OCI-LY1 (cell line): ENCODE data around the gene CXorf38.

Experiments
- H2AFZ ChIP-seq: fragments of 200-600 bp; sonication (generic), shearing (Covaris generic); 2 replicates; pipeline ENCODE4 v1.6.0; 2014; ENCODE audit warnings: antibody characterized with exemption, mild to moderate bottlenecking, low read length
- H3F3A ChIP-seq: fragments of 200-600 bp; sonication (generic), shearing (Covaris generic); 2 replicates; pipeline ENCODE4 v1.6.0; 2014; ENCODE audit warnings: mild to moderate bottlenecking, antibody characterized with exemption, low read length, moderate library complexity; ENCODE audit not compliant: insufficient read depth
- H3K27ac ChIP-seq: fragments of 200-600 bp; sonication (generic); 2 replicates; pipeline ENCODE4 v1.5.1; 2014; ENCODE audit warnings: low read length, mixed run types, mild to moderate bottlenecking, low read depth; ENCODE audit not compliant: poor library complexity, severe bottlenecking
- H3K27me3 ChIP-seq: fragments of 200-600 bp; sonication (generic); 2 replicates; pipeline ENCODE4 v1.6.0; 2014; ENCODE audit warnings: antibody characterized with exemption, mild to moderate bottlenecking, low read length, moderate library complexity; ENCODE audit not compliant: insufficient read depth
- H3K36me3 ChIP-seq: fragments of 200-600 bp; sonication (generic); 2 replicates; pipeline ENCODE4 v1.6.1; 2014; ENCODE audit warnings: mild to moderate bottlenecking, antibody characterized with exemption, low read length, moderate library complexity, mixed read lengths; ENCODE audit not compliant: insufficient read depth
- H3K4me1 ChIP-seq: fragments of 200-600 bp; sonication (generic); 2 replicates; pipeline ENCODE4 v1.5.1; 2014; ENCODE audit warnings: mild to moderate bottlenecking, low read length, moderate library complexity; ENCODE audit not compliant: insufficient read depth, severe bottlenecking
- H3K4me2 ChIP-seq: fragments of 200-600 bp; sonication (generic), shearing (Covaris generic); 2 replicates; pipeline ENCODE4 v1.6.1; 2014; ENCODE audit warnings: low read length
- H3K4me3 ChIP-seq: fragments of 200-600 bp; sonication (generic); 2 replicates; pipeline ENCODE4 v1.5.1; 2014; ENCODE audit warnings: low read length, low read depth, mild to moderate bottlenecking, mixed read lengths; ENCODE audit not compliant: poor library complexity, severe bottlenecking
- H3K79me2 ChIP-seq: fragments of 200-600 bp; shearing (Covaris generic); 2 replicates; pipeline ENCODE4 v1.6.1; 2016; ENCODE audit warnings: mixed run types, low read length, mixed read lengths; ENCODE audit not compliant: insufficient read depth
- H3K9ac ChIP-seq: fragments of 200-600 bp; sonication (generic), shearing (Covaris generic); 2 replicates; pipeline ENCODE4 v1.6.1; 2014; ENCODE audit warnings: mild to moderate bottlenecking, low read length, mixed read lengths
- H3K9me2 ChIP-seq: fragments of 200-600 bp; sonication (generic), shearing (Covaris generic); 2 replicates; pipeline ENCODE4 v1.6.1; 2014; ENCODE audit warnings: low read depth, mild to moderate bottlenecking, low read length, mixed read lengths
- H3K9me3 ChIP-seq: fragments of 200-600 bp; shearing (Covaris generic); 2 replicates; pipeline ENCODE4 v1.6.1; 2014; ENCODE audit warnings: low read length, mixed read lengths
- H4K20me1 ChIP-seq: fragments of 200-600 bp; sonication (generic), shearing (Covaris generic); 2 replicates; pipeline ENCODE4 v1.6.0; 2016; ENCODE audit warnings: mild to moderate bottlenecking, low read length; ENCODE audit not compliant: insufficient read depth
- CTCF ChIP-seq: fragments of 200-600 bp; sonication (generic), shearing (Covaris generic); IDR thresholded peaks from 2 replicates; pipeline ENCODE4 v1.5.1; 2017; ENCODE audit warnings: mild to moderate bottlenecking, antibody characterized with exemption, low read length, moderate library complexity, mixed read lengths
- EZH2 ChIP-seq: fragments of 200-600 bp; sonication (generic), shearing (Covaris generic); IDR thresholded peaks from 2 replicates; pipeline ENCODE4 v1.8.0; 2017; ENCODE audit warnings: borderline replicate concordance, mixed run types, mild to moderate bottlenecking, antibody characterized with exemption, low read length, moderate library complexity, mixed read lengths

CXorf38 gene

GRCh38 chrX:40653535-40653934, 6.2 kb upstream of the CXorf38 start:
- H3K4me2 ChIP-seq, result no peak overlapping the region
- H3K4me1 ChIP-seq, result no peaks in the 10 kb centered on the region
- no peak overlapping the region for H3K9ac ChIP-seq
- no peaks in the 10 kb centered on the region for H3K9me2 ChIP-seq
- H3K27ac ChIP-seq, result no peak overlapping the region
- no peak for TF ChIP-seq CTCF
- TF ChIP-seq EZH2, result no peak
- no peaks in the 10 kb centered on the region for H4K20me1 ChIP-seq
- peaks cover 27% of the 10 kb centered on the region for H3K36me3 ChIP-seq
- H2AFZ ChIP-seq, result no peak overlapping the region
- H3F3A ChIP-seq, result no peaks in the 10 kb centered on the region
- H3K9me3 ChIP-seq, result no peaks in the 10 kb centered on the region
- H3K27me3 ChIP-seq, result no peaks in the 10 kb centered on the region
- no peak overlapping the region for H3K4me3 ChIP-seq
- no peaks in the 10 kb centered on the region for H3K79me2 ChIP-seq

GRCh38 chrX:40652664-40653063, 5.3 kb upstream of the CXorf38 start:
- Histone ChIP-seq H3K79me2 (no peaks in the 10 kb centered on the region), H3K36me3 (peaks cover 27% of the 10 kb centered on the region), H3K4me1 (peaks cover 6% of the 10 kb centered on the region), H3K4me3 (no peak overlapping the region), H3K9me3 (no peaks in the 10 kb centered on the region), H3K9ac (no peak overlapping the region), H3K27me3 (no peaks in the 10 kb centered on the region), H3K27ac (no peak overlapping the region), H2AFZ (no peak overlapping the region), H3K4me2 (no peak overlapping the region), H3K9me2 (no peaks in the 10 kb centered on the region), H3F3A (no peaks in the 10 kb centered on the region), H4K20me1 (no peaks in the 10 kb centered on the region)
- TF ChIP-seq CTCF (no peak), EZH2 (no peak)

GRCh38 chrX:40651620-40652223, 4.4 kb upstream of the CXorf38 start:
- peaks cover 8% of the 10 kb centered on the region for H3K4me1 ChIP-seq
- H3K27me3 ChIP-seq, result no peaks in the 10 kb centered on the region
- no peaks in the 10 kb centered on the region for H3K9me2 ChIP-seq
- H3K4me3 ChIP-seq, result no peak overlapping the region
- H3K79me2 ChIP-seq, result no peaks in the 10 kb centered on the region
- H3K9ac ChIP-seq, result no peak overlapping the region
- no peaks in the 10 kb centered on the region for H3K9me3 ChIP-seq
- H3K4me2 ChIP-seq, result no peak overlapping the region
- no peak for TF ChIP-seq EZH2
- TF ChIP-seq CTCF, result peak; percentile 56
- H2AFZ ChIP-seq, result no peak overlapping the region
- no peaks in the 10 kb centered on the region for H4K20me1 ChIP-seq
- no peaks in the 10 kb centered on the region for H3F3A ChIP-seq
- peaks cover 27% of the 10 kb centered on the region for H3K36me3 ChIP-seq
- H3K27ac ChIP-seq, result no peak overlapping the region
